ENCODE measurements around the gene PRKAR1A.

GRCh38 chr17:68522266-68522665 lies 10.0 kb downstream of the PRKAR1A start:
- TF ChIP-seq, protein P1, sequence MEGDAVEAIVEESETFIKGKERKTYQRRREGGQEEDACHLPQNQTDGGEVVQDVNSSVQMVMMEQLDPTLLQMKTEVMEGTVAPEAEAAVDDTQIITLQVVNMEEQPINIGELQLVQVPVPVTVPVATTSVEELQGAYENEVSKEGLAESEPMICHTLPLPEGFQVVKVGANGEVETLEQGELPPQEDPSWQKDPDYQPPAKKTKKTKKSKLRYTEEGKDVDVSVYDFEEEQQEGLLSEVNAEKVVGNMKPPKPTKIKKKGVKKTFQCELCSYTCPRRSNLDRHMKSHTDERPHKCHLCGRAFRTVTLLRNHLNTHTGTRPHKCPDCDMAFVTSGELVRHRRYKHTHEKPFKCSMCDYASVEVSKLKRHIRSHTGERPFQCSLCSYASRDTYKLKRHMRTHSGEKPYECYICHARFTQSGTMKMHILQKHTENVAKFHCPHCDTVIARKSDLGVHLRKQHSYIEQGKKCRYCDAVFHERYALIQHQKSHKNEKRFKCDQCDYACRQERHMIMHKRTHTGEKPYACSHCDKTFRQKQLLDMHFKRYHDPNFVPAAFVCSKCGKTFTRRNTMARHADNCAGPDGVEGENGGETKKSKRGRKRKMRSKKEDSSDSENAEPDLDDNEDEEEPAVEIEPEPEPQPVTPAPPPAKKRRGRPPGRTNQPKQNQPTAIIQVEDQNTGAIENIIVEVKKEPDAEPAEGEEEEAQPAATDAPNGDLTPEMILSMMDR (IDR thresholded peaks at IDR 0.05 in 8 of 11, conservative IDR thresholded peaks at IDR 0.05 in 3 of 11) = no peak
- TF ChIP-seq POLR2A (IDR thresholded peaks at IDR 0.05) (no peak), POLR2AphosphoS5 (IDR thresholded peaks at IDR 0.05) (no peak)
